K562 (cell line): ENCODE results near the gene KEL. TPM values are rescaled to one million over a fixed set of nuclear protein-coding genes. Genes with fewer than 3 reads are reported as not detected.

Source experiments
- CHCHD3 ChIP-seq: fragments of 250-450 bp; sonication (Bioruptor Pico); IDR thresholded peaks from 2 replicates; pipeline ENCODE4 v2.1.2; 2022; ENCODE audit warnings: mild to moderate bottlenecking
- E2F6 ChIP-seq, 2 experiments: IDR thresholded peaks; 2 replicates each; pipeline ENCODE4 v1.6.1; 2011; ENCODE audit warnings: borderline replicate concordance in 1 of 2, control low read depth in 1 of 2, low read depth in 1 of 2, low read length in 1 of 2, mild to moderate bottlenecking in 1 of 2, mixed read lengths in 1 of 2, moderate library complexity in 1 of 2; ENCODE audit not compliant: insufficient read depth in 1 of 2, insufficient read length in 1 of 2, poor library complexity in 1 of 2, severe bottlenecking in 1 of 2; ENCODE audit errors: extremely low read depth in 1 of 2
- EHMT2 ChIP-seq: fragments of 450-650 bp; IDR thresholded peaks from 2 replicates; pipeline ENCODE4 v1.6.1; 2018; ENCODE audit warnings: antibody characterized with exemption
- ID3 ChIP-seq, 2 experiments: fragments of 250-450 bp in 1 of 2; fragments of 450-650 bp in 1 of 2; sonication (Bioruptor Pico) in 1 of 2; IDR thresholded peaks; 2 replicates each; pipeline versions ENCODE4 v1.6.1 to v1.8.0; 2016 to 2021; ENCODE audit warnings: mild to moderate bottlenecking in 2 of 2, moderate library complexity in 2 of 2, missing compliant biosample characterization in 1 of 2, missing genetic modification characterization in 1 of 2
- L3MBTL2 ChIP-seq: fragments of 450-650 bp; IDR thresholded peaks from 2 replicates; pipeline ENCODE4 v1.6.1; 2016; ENCODE audit warnings: mild to moderate bottlenecking, moderate library complexity
- NCOA6 ChIP-seq: fragments of 450-650 bp; IDR thresholded peaks from 2 replicates; pipeline ENCODE4 v1.6.1; 2017; ENCODE audit warnings: mild to moderate bottlenecking
- ZNF384 ChIP-seq: IDR thresholded peaks from 2 replicates; pipeline ENCODE4 v1.6.1; 2012; ENCODE audit warnings: low read depth, low read length, improper control_type of control experiment
- ZNF609 ChIP-seq: sonication (generic); formaldehyde crosslinking; IDR thresholded peaks from 2 replicates; pipeline ENCODE4 v1.8.1; 2023; ENCODE audit warnings: missing genetic modification reagents, mild to moderate bottlenecking, borderline replicate concordance
- polyA plus RNA-seq, 8 experiments: library from polyadenylated mRNA; depleted of rRNA in 4 of 8; stranded (reverse) in 5 of 8; unstranded in 3 of 8; fragments of >200 nt; fragmentation: Nextera tagmentation in 2 of 8; fragmentation: Illumina TruSeq in 1 of 8; extraction: Ambion mirVana in 2 of 8; extraction: Trizol in 1 of 8; gene quantifications; 2 replicates each; pipeline versions ENCODE4 v1.2.1 to v1.2.3, GENCODE V29; 2011 to 2014; ENCODE audit warnings: inconsistent platforms in 1 of 8, missing spikeins in 1 of 8
- total RNA-seq, 7 experiments: library from RNA; depleted of rRNA in 6 of 7; stranded (reverse); fragments of >200 nt in 6 of 7; fragmentation: Illumina TruSeq in 2 of 7; extraction: Trizol in 2 of 7; gene quantifications; 2 replicates each; pipeline versions ENCODE4 v1.2.1 to v1.2.3, GENCODE V29; 2011 to 2021; ENCODE audit warnings: low replicate concordance in 1 of 7
- TF ChIP-seq, protein P1 (sequence below): fragments of 450-650 bp; IDR thresholded peaks from 2 replicates; pipeline ENCODE4 v1.6.1; 2016; ENCODE audit warnings: mild to moderate bottlenecking, moderate library complexity

KEL gene
- total and polyA plus RNA-seq, 9 of the 15 experiments (the other 6 are each of a cell fraction or from before 2014, with no cell fraction given): 9.0 to 47.4 (median 22.2) TPM

GRCh38 chr7:142913051-142913450, 49.1 kb downstream of the KEL start (continued):
- no peak for TF ChIP-seq ZNF609 (CRISPR knock-in tag)
- no peak for TF ChIP-seq CHCHD3 (CRISPR knock-in tag)
- no peak for TF ChIP-seq ZNF384
- TF ChIP-seq ID3 (CRISPR knock-in tag; IDR thresholded peaks at IDR 0.05): no peak
- TF ChIP-seq ID3 (tag; IDR thresholded peaks at IDR 0.05): no peak
- no peak for TF ChIP-seq L3MBTL2
- no peak for TF ChIP-seq EHMT2
- TF ChIP-seq, protein P1, sequence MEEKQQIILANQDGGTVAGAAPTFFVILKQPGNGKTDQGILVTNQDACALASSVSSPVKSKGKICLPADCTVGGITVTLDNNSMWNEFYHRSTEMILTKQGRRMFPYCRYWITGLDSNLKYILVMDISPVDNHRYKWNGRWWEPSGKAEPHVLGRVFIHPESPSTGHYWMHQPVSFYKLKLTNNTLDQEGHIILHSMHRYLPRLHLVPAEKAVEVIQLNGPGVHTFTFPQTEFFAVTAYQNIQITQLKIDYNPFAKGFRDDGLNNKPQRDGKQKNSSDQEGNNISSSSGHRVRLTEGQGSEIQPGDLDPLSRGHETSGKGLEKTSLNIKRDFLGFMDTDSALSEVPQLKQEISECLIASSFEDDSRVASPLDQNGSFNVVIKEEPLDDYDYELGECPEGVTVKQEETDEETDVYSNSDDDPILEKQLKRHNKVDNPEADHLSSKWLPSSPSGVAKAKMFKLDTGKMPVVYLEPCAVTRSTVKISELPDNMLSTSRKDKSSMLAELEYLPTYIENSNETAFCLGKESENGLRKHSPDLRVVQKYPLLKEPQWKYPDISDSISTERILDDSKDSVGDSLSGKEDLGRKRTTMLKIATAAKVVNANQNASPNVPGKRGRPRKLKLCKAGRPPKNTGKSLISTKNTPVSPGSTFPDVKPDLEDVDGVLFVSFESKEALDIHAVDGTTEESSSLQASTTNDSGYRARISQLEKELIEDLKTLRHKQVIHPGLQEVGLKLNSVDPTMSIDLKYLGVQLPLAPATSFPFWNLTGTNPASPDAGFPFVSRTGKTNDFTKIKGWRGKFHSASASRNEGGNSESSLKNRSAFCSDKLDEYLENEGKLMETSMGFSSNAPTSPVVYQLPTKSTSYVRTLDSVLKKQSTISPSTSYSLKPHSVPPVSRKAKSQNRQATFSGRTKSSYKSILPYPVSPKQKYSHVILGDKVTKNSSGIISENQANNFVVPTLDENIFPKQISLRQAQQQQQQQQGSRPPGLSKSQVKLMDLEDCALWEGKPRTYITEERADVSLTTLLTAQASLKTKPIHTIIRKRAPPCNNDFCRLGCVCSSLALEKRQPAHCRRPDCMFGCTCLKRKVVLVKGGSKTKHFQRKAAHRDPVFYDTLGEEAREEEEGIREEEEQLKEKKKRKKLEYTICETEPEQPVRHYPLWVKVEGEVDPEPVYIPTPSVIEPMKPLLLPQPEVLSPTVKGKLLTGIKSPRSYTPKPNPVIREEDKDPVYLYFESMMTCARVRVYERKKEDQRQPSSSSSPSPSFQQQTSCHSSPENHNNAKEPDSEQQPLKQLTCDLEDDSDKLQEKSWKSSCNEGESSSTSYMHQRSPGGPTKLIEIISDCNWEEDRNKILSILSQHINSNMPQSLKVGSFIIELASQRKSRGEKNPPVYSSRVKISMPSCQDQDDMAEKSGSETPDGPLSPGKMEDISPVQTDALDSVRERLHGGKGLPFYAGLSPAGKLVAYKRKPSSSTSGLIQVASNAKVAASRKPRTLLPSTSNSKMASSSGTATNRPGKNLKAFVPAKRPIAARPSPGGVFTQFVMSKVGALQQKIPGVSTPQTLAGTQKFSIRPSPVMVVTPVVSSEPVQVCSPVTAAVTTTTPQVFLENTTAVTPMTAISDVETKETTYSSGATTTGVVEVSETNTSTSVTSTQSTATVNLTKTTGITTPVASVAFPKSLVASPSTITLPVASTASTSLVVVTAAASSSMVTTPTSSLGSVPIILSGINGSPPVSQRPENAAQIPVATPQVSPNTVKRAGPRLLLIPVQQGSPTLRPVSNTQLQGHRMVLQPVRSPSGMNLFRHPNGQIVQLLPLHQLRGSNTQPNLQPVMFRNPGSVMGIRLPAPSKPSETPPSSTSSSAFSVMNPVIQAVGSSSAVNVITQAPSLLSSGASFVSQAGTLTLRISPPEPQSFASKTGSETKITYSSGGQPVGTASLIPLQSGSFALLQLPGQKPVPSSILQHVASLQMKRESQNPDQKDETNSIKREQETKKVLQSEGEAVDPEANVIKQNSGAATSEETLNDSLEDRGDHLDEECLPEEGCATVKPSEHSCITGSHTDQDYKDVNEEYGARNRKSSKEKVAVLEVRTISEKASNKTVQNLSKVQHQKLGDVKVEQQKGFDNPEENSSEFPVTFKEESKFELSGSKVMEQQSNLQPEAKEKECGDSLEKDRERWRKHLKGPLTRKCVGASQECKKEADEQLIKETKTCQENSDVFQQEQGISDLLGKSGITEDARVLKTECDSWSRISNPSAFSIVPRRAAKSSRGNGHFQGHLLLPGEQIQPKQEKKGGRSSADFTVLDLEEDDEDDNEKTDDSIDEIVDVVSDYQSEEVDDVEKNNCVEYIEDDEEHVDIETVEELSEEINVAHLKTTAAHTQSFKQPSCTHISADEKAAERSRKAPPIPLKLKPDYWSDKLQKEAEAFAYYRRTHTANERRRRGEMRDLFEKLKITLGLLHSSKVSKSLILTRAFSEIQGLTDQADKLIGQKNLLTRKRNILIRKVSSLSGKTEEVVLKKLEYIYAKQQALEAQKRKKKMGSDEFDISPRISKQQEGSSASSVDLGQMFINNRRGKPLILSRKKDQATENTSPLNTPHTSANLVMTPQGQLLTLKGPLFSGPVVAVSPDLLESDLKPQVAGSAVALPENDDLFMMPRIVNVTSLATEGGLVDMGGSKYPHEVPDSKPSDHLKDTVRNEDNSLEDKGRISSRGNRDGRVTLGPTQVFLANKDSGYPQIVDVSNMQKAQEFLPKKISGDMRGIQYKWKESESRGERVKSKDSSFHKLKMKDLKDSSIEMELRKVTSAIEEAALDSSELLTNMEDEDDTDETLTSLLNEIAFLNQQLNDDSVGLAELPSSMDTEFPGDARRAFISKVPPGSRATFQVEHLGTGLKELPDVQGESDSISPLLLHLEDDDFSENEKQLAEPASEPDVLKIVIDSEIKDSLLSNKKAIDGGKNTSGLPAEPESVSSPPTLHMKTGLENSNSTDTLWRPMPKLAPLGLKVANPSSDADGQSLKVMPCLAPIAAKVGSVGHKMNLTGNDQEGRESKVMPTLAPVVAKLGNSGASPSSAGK: no peak
- TF ChIP-seq E2F6 (IDR thresholded peaks at IDR 0.05; ENCODE audit: borderline replicate concordance in 1 of 2, extremely low read depth in 1 of 2, insufficient read depth in 1 of 2, insufficient read length in 1 of 2, low read depth in 1 of 2, low read length in 1 of 2, poor library complexity in 1 of 2, severe bottlenecking in 1 of 2): no peak
- no peak for TF ChIP-seq NCOA6
